ENCODE measurements around the gene GPRC5C. TPM values are rescaled to one million over a fixed set of nuclear protein-coding genes. Genes with fewer than 3 reads are reported as not detected.

The GPRC5C gene
- polyA plus RNA-seq, 1 donor from 2014 or later, result 12.8 TPM

- Histone ChIP-seq H3K9me2 (ENCODE audit: insufficient read depth, low read length) (no peaks in the 10 kb centered on the region), H3K9me3 (ENCODE audit: low read length) (no peaks in the 10 kb centered on the region)
Measured at GRCh38 chr17:74389937-74390679, 41.8 kb upstream of the GPRC5C start.

More at GRCh38 chr17:74389937-74390679, 41.8 kb upstream of the GPRC5C start:
- Histone ChIP-seq H3K9ac (ENCODE audit: low read length) (no peak overlapping the region), H3K27me3 (ENCODE audit: insufficient read depth, low read depth, low read length) (no peaks in the 10 kb centered on the region), H3K27ac (ENCODE audit: low read length) (no peak overlapping the region), H3K36me3 (ENCODE audit: insufficient read depth, low read length) (no peaks in the 10 kb centered on the region), H2AFZ (ENCODE audit: low read depth, low read length) (no peak overlapping the region), H3F3A (ENCODE audit: insufficient read depth, low read length, poor library complexity, severe bottlenecking) (no peaks in the 10 kb centered on the region), H3K79me2 (replicated peaks; ENCODE audit: insufficient read depth, low read length) (no peaks in the 10 kb centered on the region), H3K4me3 (ENCODE audit: low read length) (no peak overlapping the region), H4K20me1 (ENCODE audit: insufficient read depth) (no peaks in the 10 kb centered on the region), H3K4me2 (ENCODE audit: low read length) (no peak overlapping the region)
- TF ChIP-seq EZH2 (IDR thresholded peaks at IDR 0.05; ENCODE audit: borderline replicate concordance, insufficient read depth, low read length, poor library complexity, severe bottlenecking) (no peak), SMC3 (conservative IDR thresholded peaks at IDR 0.05; ENCODE audit: poor library complexity) (no peak), EP300 (conservative IDR thresholded peaks at IDR 0.05; ENCODE audit: poor library complexity, severe bottlenecking) (no peak), POLR2AphosphoS5 (IDR thresholded peaks at IDR 0.05) (no peak), RAD21 (conservative IDR thresholded peaks at IDR 0.05) (no peak), TAF1 (IDR thresholded peaks at IDR 0.05; ENCODE audit: low read depth) (no peak), MXI1 (conservative IDR thresholded peaks at IDR 0.05; ENCODE audit: poor library complexity, severe bottlenecking) (no peak), CTCF (IDR thresholded peaks at IDR 0.05; ENCODE audit: poor library complexity, severe bottlenecking) (no peak), REST (IDR thresholded peaks at IDR 0.05; ENCODE audit: borderline replicate concordance) (no peak)

Measured in neural cell (in vitro differentiated cells).